ENCODE data around the gene TMX4.
"Not testable (repeated sequence)": the region's sequence is repeated elsewhere in the genome, so short reads cannot be mapped to it uniquely, and the experiment has no call there.

The TMX4 gene

GRCh38 chr20:8036771-8037170 is 17.2 kb upstream of the TMX4 start:
- H3K4me3 ChIP-seq (ENCODE audit: low read length), result no peak overlapping the region
- no peak for TF ChIP-seq ZNF274 (IDR thresholded peaks at IDR 0.05; ENCODE audit: low read depth, low read length)

- no peak overlapping the region for H3K4me3 ChIP-seq (ENCODE audit: low read length)
- TF ChIP-seq ZNF274 (IDR thresholded peaks at IDR 0.05; ENCODE audit: low read depth, low read length), result no peak
Measured at GRCh38 chr20:8033151-8033841, 13.7 kb upstream of the TMX4 start.

- H3K4me3 ChIP-seq (ENCODE audit: low read length), result no peak overlapping the region
- TF ChIP-seq ZNF274 (IDR thresholded peaks at IDR 0.05; ENCODE audit: low read depth, low read length), result no peak
Measured at GRCh38 chr20:8032499-8032898, 12.9 kb upstream of the TMX4 start.

GRCh38 chr20:8031539-8031938 is 12.0 kb upstream of the TMX4 start:
- not testable (repeated sequence) for H3K4me3 ChIP-seq (ENCODE audit: low read length)

- TF ChIP-seq ZNF274 (IDR thresholded peaks at IDR 0.05; ENCODE audit: low read depth, low read length), result no peak
- no peak overlapping the region for H3K4me3 ChIP-seq (ENCODE audit: low read length)
Measured at GRCh38 chr20:8021541-8022269, 2.1 kb upstream of the TMX4 start.

GRCh38 chr20:8020314-8021079 is 936 bp upstream of the TMX4 start:
- H3K4me3 ChIP-seq (ENCODE audit: low read length), result no peak overlapping the region; the same call in 1 of the 2 replicates
- TF ChIP-seq ZNF274 (IDR thresholded peaks at IDR 0.05; ENCODE audit: low read depth, low read length), result no peak

- H3K4me3 ChIP-seq (ENCODE audit: low read length), result peak overlapping the region; percentile 87
- no peak for TF ChIP-seq ZNF274 (IDR thresholded peaks at IDR 0.05; ENCODE audit: low read depth, low read length)
Measured at GRCh38 chr20:8019998-8020247, 362 bp upstream of the TMX4 start.

GRCh38 chr20:8018958-8019245 is 659 bp downstream of the TMX4 start:
- TF ChIP-seq ZNF274 (IDR thresholded peaks at IDR 0.05; ENCODE audit: low read depth, low read length), result no peak
- H3K4me3 ChIP-seq (ENCODE audit: low read length), result peak overlapping the region; percentile 87

GRCh38 chr20:8012724-8013123 is 6.8 kb downstream of the TMX4 start:
- TF ChIP-seq ZNF274 (IDR thresholded peaks at IDR 0.05; ENCODE audit: low read depth, low read length), result no peak
- H3K4me3 ChIP-seq (ENCODE audit: low read length), result no peak overlapping the region

- H3K4me3 ChIP-seq (ENCODE audit: low read length), result no peak overlapping the region
- TF ChIP-seq ZNF274 (IDR thresholded peaks at IDR 0.05; ENCODE audit: low read depth, low read length), result no peak
Measured at GRCh38 chr20:8008733-8009132, 10.8 kb downstream of the TMX4 start.

GRCh38 chr20:8007490-8007889 is 12.1 kb downstream of the TMX4 start:
- no peak overlapping the region for H3K4me3 ChIP-seq (ENCODE audit: low read length)
- no peak for TF ChIP-seq ZNF274 (IDR thresholded peaks at IDR 0.05; ENCODE audit: low read depth, low read length)

- TF ChIP-seq ZNF274 (IDR thresholded peaks at IDR 0.05; ENCODE audit: low read depth, low read length), result no peak
- H3K4me3 ChIP-seq (ENCODE audit: low read length), result no peak overlapping the region
Measured at GRCh38 chr20:8005575-8006366, 13.8 kb downstream of the TMX4 start.

- no peak for TF ChIP-seq ZNF274 (IDR thresholded peaks at IDR 0.05; ENCODE audit: low read depth, low read length)
- no peak overlapping the region for H3K4me3 ChIP-seq (ENCODE audit: low read length)
Measured at GRCh38 chr20:8005033-8005432, 14.5 kb downstream of the TMX4 start.

- TF ChIP-seq ZNF274 (IDR thresholded peaks at IDR 0.05; ENCODE audit: low read depth, low read length), result no peak
- H3K4me3 ChIP-seq (ENCODE audit: low read length), result no peak overlapping the region
Measured at GRCh38 chr20:8002056-8002455, 17.5 kb downstream of the TMX4 start.

GRCh38 chr20:8000796-8001195 is 18.8 kb downstream of the TMX4 start:
- H3K4me3 ChIP-seq (ENCODE audit: low read length), result no peak overlapping the region
- no peak for TF ChIP-seq ZNF274 (IDR thresholded peaks at IDR 0.05; ENCODE audit: low read depth, low read length)

Data from GM08714 (cell line).